GM19468 (cell line): Measurements from ENCODE around the gene FOXQ1.
"Not testable (repeated sequence)": the region's sequence is repeated elsewhere in the genome, so short reads cannot be mapped to it uniquely, and the experiment has no call there.

Experiments
- ATAC-seq: cut with Tn5 transposase; IDR thresholded peaks from one replicate; pipeline ENCODE4 v1.9.1; 2021; ENCODE audit warnings: mild to moderate bottlenecking, moderate library complexity, moderate number of reproducible peaks; ENCODE audit not compliant: unreplicated experiment; ENCODE audit errors: extremely low read depth

FOXQ1 gene

GRCh38 chr6:1317302-1317815 lies 5.5 kb downstream of the FOXQ1 start:
- ATAC-seq = no peak

GRCh38 chr6:1318036-1318435 lies 6.1 kb downstream of the FOXQ1 start:
- no peak for ATAC-seq

GRCh38 chr6:1318584-1318983 lies 6.7 kb downstream of the FOXQ1 start:
- ATAC-seq = not testable (repeated sequence)

- ATAC-seq = no peak
Measured at GRCh38 chr6:1321738-1322137, 9.8 kb downstream of the FOXQ1 start.

- ATAC-seq = no peak
Measured at GRCh38 chr6:1322156-1322555, 10.3 kb downstream of the FOXQ1 start.

- no peak for ATAC-seq
Measured at GRCh38 chr6:1322696-1323219, 10.9 kb downstream of the FOXQ1 start.

- ATAC-seq = no peak
Measured at GRCh38 chr6:1324936-1325335, 13.0 kb downstream of the FOXQ1 start.

- no peak for ATAC-seq
Measured at GRCh38 chr6:1325461-1326309, 13.8 kb downstream of the FOXQ1 start.

- no peak for ATAC-seq
Measured at GRCh38 chr6:1326535-1327121, 14.7 kb downstream of the FOXQ1 start.

- ATAC-seq = no peak
Measured at GRCh38 chr6:1327630-1328029, 15.7 kb downstream of the FOXQ1 start.

GRCh38 chr6:1328129-1328800 lies 16.4 kb downstream of the FOXQ1 start:
- no peak for ATAC-seq

GRCh38 chr6:1329708-1330107 lies 17.8 kb downstream of the FOXQ1 start:
- no peak for ATAC-seq

- no peak for ATAC-seq
Measured at GRCh38 chr6:1334684-1335083, 22.8 kb downstream of the FOXQ1 start.

- no peak for ATAC-seq
Measured at GRCh38 chr6:1335367-1336037, 23.6 kb downstream of the FOXQ1 start.

- ATAC-seq = no peak
Measured at GRCh38 chr6:1336246-1336843, 24.4 kb downstream of the FOXQ1 start.

GRCh38 chr6:1337791-1338190 lies 25.9 kb downstream of the FOXQ1 start:
- no peak for ATAC-seq

GRCh38 chr6:1346101-1346500 lies 34.2 kb downstream of the FOXQ1 start:
- no peak for ATAC-seq

- no peak for ATAC-seq
Measured at GRCh38 chr6:1346558-1347091, 34.7 kb downstream of the FOXQ1 start.

- ATAC-seq = no peak
Measured at GRCh38 chr6:1347161-1347560, 35.3 kb downstream of the FOXQ1 start.

GRCh38 chr6:1348675-1349074 lies 36.8 kb downstream of the FOXQ1 start:
- ATAC-seq = no peak
